Esophagus squamous epithelium (tissue), 5 donors: ENCODE measurements around the gene GAL. TPM values are rescaled to one million over a fixed set of nuclear protein-coding genes. Genes with fewer than 3 reads are reported as not detected.

ENCODE experiments used
- DNase-seq: peaks from one replicate; lab custom pipeline; 2025; lab: John Stamatoyannopoulos, UW
- H3K27ac ChIP-seq, 4 donors: fragments of 200-600 bp; sonication (generic); one replicate each; pipeline ENCODE4 v1.5.1; 2016 to 2019; ENCODE audit warnings: mild to moderate bottlenecking in 1 of 4
- H3K27me3 ChIP-seq, 4 donors: fragments of 200-600 bp; sonication (generic); 1 replicate in 3 of 4; 2 replicates in 1 of 4; pipeline versions ENCODE4 v1.5.1 to v1.6.0; 2017 to 2021; ENCODE audit warnings: antibody characterized with exemption in 1 of 4
- H3K36me3 ChIP-seq, 3 donors: fragments of 200-600 bp; sonication (generic); one replicate each; pipeline ENCODE4 v1.5.1; 2016 to 2019
- H3K4me1 ChIP-seq, 3 donors: fragments of 200-600 bp; sonication (generic); one replicate each; pipeline ENCODE4 v1.5.1; 2017 to 2019
- H3K4me3 ChIP-seq, 4 donors: fragments of 200-600 bp; sonication (generic); 1 replicate in 3 of 4; 2 replicates in 1 of 4; pipeline ENCODE4 v1.5.1; 2016 to 2019; ENCODE audit warnings: mild to moderate bottlenecking in 2 of 4, moderate library complexity in 1 of 4
- H3K9me3 ChIP-seq, 3 donors: fragments of 200-600 bp; sonication (generic); one replicate each; pipeline ENCODE4 v1.5.1; 2016 to 2019
- CTCF ChIP-seq, 6 experiments: fragments of 450-650 bp in 4 of 6; fragments of 200-600 bp in 2 of 6; sonication (generic) in 2 of 6; IDR thresholded peaks; one replicate each; pipeline ENCODE4 v1.5.1; 2016 to 2019; ENCODE audit warnings: antibody characterized with exemption in 6 of 6, mild to moderate bottlenecking in 4 of 6, moderate library complexity in 4 of 6
- POLR2A ChIP-seq, 4 donors: fragments of 450-650 bp; IDR thresholded peaks; one replicate each; pipeline ENCODE4 v1.6.1; 2017; ENCODE audit warnings: antibody characterized with exemption in 4 of 4, mild to moderate bottlenecking in 4 of 4, moderate library complexity in 3 of 4
- WGBS, 2 donors: methylation state at CpG; one replicate each; pipeline ENCODE4 v1.1.5; 2018; 5-methylcytosine and 5-hydroxymethylcytosine counted together
- intact Hi-C: fragments of 100-400 bp; cut with DNase I; formaldehyde crosslinking; loops from one replicate; pipeline ENCODE4 v1.15.0; 2022
- total RNA-seq, 4 donors: library from RNA; depleted of rRNA; stranded (reverse); fragments of >200 nt; gene quantifications; one replicate each; pipeline ENCODE4 v1.1.0, GENCODE V29; 2016
- donor health status: DM: yes; HTN: yes; CAD: no.

The GAL gene
- total RNA-seq, 4 donors from 2014 or later: 2.2 TPM; not detected in 3

- Histone ChIP-seq H3K4me3 (no peak overlapping the region), H3K27me3 (no peaks in the 10 kb centered on the region), H3K4me1 (no peaks in the 10 kb centered on the region), H3K36me3 (peaks cover 0 to 6% (median 0%) of the 10 kb centered on the region in 3 donors), H3K27ac (no peak overlapping the region), H3K9me3 (no peaks in the 10 kb centered on the region)
- WGBS, 2 donors: 69 to 90% methylated on average over 2 to 4 of the region's 6 CpGs
- TF ChIP-seq CTCF (IDR thresholded peaks at IDR 0.05): no peak
- no peak for TF ChIP-seq POLR2A (IDR thresholded peaks at IDR 0.05)
- intact Hi-C loops: no loop called here
- DNase-seq: no peak
Measured at GRCh38 chr11:68735125-68735524, 50.8 kb downstream of the GAL start.

GRCh38 chr11:68735646-68736045 is 51.3 kb downstream of the GAL start:
- H3K27ac ChIP-seq: no peak overlapping the region
- H3K9me3 ChIP-seq: no peaks in the 10 kb centered on the region
- WGBS, 2 donors: 77 to 82% methylated on average over 6 of the region's 6 CpGs
- intact Hi-C loops: no loop called here
- peaks cover 0 to 6% (median 0%) of the 10 kb centered on the region in 3 donors for H3K36me3 ChIP-seq
- H3K4me1 ChIP-seq: no peaks in the 10 kb centered on the region
- no peaks in the 10 kb centered on the region for H3K27me3 ChIP-seq
- no peak for TF ChIP-seq CTCF (IDR thresholded peaks at IDR 0.05)
- TF ChIP-seq POLR2A (IDR thresholded peaks at IDR 0.05): no peak
- no peak for DNase-seq
- H3K4me3 ChIP-seq: no peak overlapping the region

Other genes starting within 250 kb of the GAL start
- gene PPP6R3, start 223.8 kb upstream of the GAL start, total RNA-seq: 100 to 1,000 TPM in 2 of 4 donors, 10 to 100 TPM in 2; 76.6 to 130 (median 94.0) TPM
- gene TESMIN, start 67.0 kb downstream of the GAL start, total RNA-seq: 1 to 10 TPM; 3.1 to 5.3 (median 4.4) TPM
- 10 to 100 TPM; 14.7 to 56.1 (median 27.6) TPM for gene CPT1A, start 157.4 kb downstream of the GAL start, total RNA-seq
- 10 to 100 TPM; 39.7 to 81.5 (median 48.6) TPM for gene MRPL21, start 219.3 kb downstream of the GAL start, total RNA-seq
- gene IGHMBP2, start 219.3 kb downstream of the GAL start, total RNA-seq: 10 to 100 TPM in 3 of 4 donors, 1 to 10 TPM in 1; 9.7 to 15.3 (median 12.8) TPM